K562 (cell line): ENCODE measurements around the gene HRAS. TPM values are rescaled to one million over a fixed set of nuclear protein-coding genes. Genes with fewer than 3 reads are reported as not detected.

Experiments
- ATAC-seq: fragments of 200-7000 bp; cut with Tn5 transposase; 3 replicates; pipeline ENCODE4 v1.9.1; 2020; ENCODE audit warnings: moderate library complexity
- BruUV-seq: library from RNA; stranded (reverse); fragments of 400-500 nt; replicated peaks from 2 replicates; lab custom pipeline; 2021; lab: Mats Ljungman, UMichigan
- CTCF ChIA-PET: fragments of 300-600 bp; formaldehyde crosslinking; extraction: SDS; loops from one replicate; lab custom pipeline; 2021; ENCODE audit warnings: low intra/inter-chr PET ratio; lab: Yijun Ruan, JAX
- POLR2A ChIA-PET: fragments of 300-600, 350-650 bp; sonication (Branson Sonifier 250); formaldehyde crosslinking; extraction: SDS; loops from one replicate; lab custom pipeline; 2021; ENCODE audit warnings: antibody characterized with exemption, inconsistent platforms; lab: Yijun Ruan, JAX
- DNase-seq, 4 experiments: peaks; one replicate each; pipeline versions ENCODE4 v3.0.0 to v3.0.0-alpha.2; 2011 to 2018; ENCODE audit warnings: low spot score in 3 of 4, mixed read lengths in 3 of 4; ENCODE audit errors: extremely low read depth in 1 of 4
- FAIRE-seq: peaks from 2 replicates; lab custom pipeline; 2011; peaks lifted over from hg19 to GRCh38; lab: Jason Lieb, UNC
- H2AFZ ChIP-seq: 2 replicates; pipeline ENCODE4 v1.6.0; 2011; ENCODE audit warnings: low read depth, low read length, control low read depth, inconsistent platforms
- H3K27ac ChIP-seq: fragments of 200-600 bp; 3 replicates; pipeline ENCODE4 v1.8.0; 2011; ENCODE audit warnings: low read depth, mild to moderate bottlenecking, control low read depth, inconsistent platforms, low read length, moderate library complexity, mixed read lengths; ENCODE audit errors: extremely low read depth
- H3K27me3 ChIP-seq, 2 experiments: fragments of 300-600 bp in 1 of 2; 2 replicates in 1 of 2; 3 replicates in 1 of 2; pipeline versions ENCODE4 v1.6.0 to v1.8.0; 2011; ENCODE audit warnings: inconsistent platforms in 2 of 2, low read length in 2 of 2, mild to moderate bottlenecking in 1 of 2, mixed read lengths in 1 of 2, moderate library complexity in 1 of 2; ENCODE audit not compliant: control insufficient read depth in 2 of 2, insufficient read depth in 2 of 2
- H3K36me3 ChIP-seq: fragments of 300-600 bp; 3 replicates; pipeline ENCODE4 v1.8.0; 2011; ENCODE audit warnings: mild to moderate bottlenecking, low read length, inconsistent platforms; ENCODE audit not compliant: control insufficient read depth, insufficient read depth
- H3K4me1 ChIP-seq, 2 experiments: fragments of 200-600 bp in 1 of 2; replicated peaks in 1 of 2; 2 replicates in 1 of 2; 3 replicates in 1 of 2; pipeline versions ENCODE4 v1.5.1 to v1.8.0; 2011; ENCODE audit warnings: inconsistent platforms in 2 of 2, low read length in 2 of 2, mild to moderate bottlenecking in 1 of 2, mixed read lengths in 1 of 2, moderate library complexity in 1 of 2; ENCODE audit not compliant: control insufficient read depth in 2 of 2, insufficient read depth in 2 of 2
- H3K4me2 ChIP-seq: 2 replicates; pipeline ENCODE4 v1.6.1; 2011; ENCODE audit warnings: low read length, control low read depth, inconsistent platforms, mixed read lengths; ENCODE audit not compliant: insufficient read depth
- H3K4me3 ChIP-seq: fragments of 200-600 bp; sonication (generic), shearing (Covaris generic); 2 replicates; pipeline ENCODE4 v1.5.1; 2016; ENCODE audit warnings: control low read depth, inconsistent platforms
- H3K79me2 ChIP-seq: fragments of 200-600 bp; 3 replicates; pipeline ENCODE4 v1.8.0; 2011; ENCODE audit warnings: low read length, inconsistent platforms; ENCODE audit not compliant: control insufficient read depth, insufficient read depth
- H3K9ac ChIP-seq, 2 experiments: 2 replicates each; pipeline versions ENCODE4 v1.6.0 to v1.6.1; 2011; ENCODE audit warnings: low read depth in 2 of 2, low read length in 2 of 2, control low read depth in 1 of 2, inconsistent platforms in 1 of 2, mild to moderate bottlenecking in 1 of 2, mixed read lengths in 1 of 2; ENCODE audit not compliant: insufficient read depth in 1 of 2
- H3K9me1 ChIP-seq: one replicate; pipeline ENCODE4 v1.6.0; 2011; ENCODE audit warnings: inconsistent platforms, mild to moderate bottlenecking, low read length, moderate library complexity; ENCODE audit not compliant: control insufficient read depth, insufficient read depth
- H3K9me3 ChIP-seq: replicated peaks from 2 replicates; pipeline ENCODE4 v1.5.1; 2011; ENCODE audit warnings: low read depth, low read length, inconsistent platforms; ENCODE audit not compliant: control insufficient read depth, insufficient read depth
- H4K20me1 ChIP-seq: replicated peaks from 2 replicates; pipeline ENCODE4 v1.6.1; 2011; ENCODE audit warnings: low read length, inconsistent platforms, mixed read lengths; ENCODE audit not compliant: control insufficient read depth, insufficient read depth
- CTCF ChIP-seq, 3 experiments: IDR thresholded peaks in 2 of 3; conservative IDR thresholded peaks in 1 of 3; 2 replicates each; pipeline ENCODE4 v1.5.1; 2011 to 2012; ENCODE audit warnings: low read length in 3 of 3, mild to moderate bottlenecking in 3 of 3, control low read depth in 2 of 3, improper control_type of control experiment in 1 of 3, inconsistent platforms in 1 of 3, low read depth in 1 of 3, mixed read lengths in 1 of 3, moderate library complexity in 1 of 3; ENCODE audit not compliant: insufficient read depth in 2 of 3
- E2F4 ChIP-seq: sonication (generic); formaldehyde crosslinking; IDR thresholded peaks from 2 replicates; pipeline ENCODE4 v1.8.0; 2022; ENCODE audit warnings: mild to moderate bottlenecking, low read depth, missing genetic modification reagents
- KAT7 ChIP-seq: sonication (generic); formaldehyde crosslinking; IDR thresholded peaks from 2 replicates; pipeline ENCODE4 v1.8.0; 2022; ENCODE audit warnings: missing genetic modification reagents, mild to moderate bottlenecking, borderline replicate concordance
- PHF8 ChIP-seq: fragments of 200-600 bp; sonication (generic); IDR thresholded peaks from 2 replicates; pipeline ENCODE4 v1.6.1; 2012; ENCODE audit warnings: mixed run types, mild to moderate bottlenecking, inconsistent platforms, low read length, moderate library complexity, borderline replicate concordance
- RFX7 ChIP-seq: fragments of 250-450 bp; sonication (Bioruptor Pico); IDR thresholded peaks from 2 replicates; pipeline ENCODE4 v1.5.1; 2021; ENCODE audit warnings: mild to moderate bottlenecking
- SIN3A ChIP-seq, 2 experiments: fragments of 150-350 bp in 1 of 2; IDR thresholded peaks; 2 replicates each; pipeline ENCODE4 v1.6.1; 2011 to 2016; ENCODE audit warnings: borderline replicate concordance in 2 of 2, low read depth in 2 of 2, low read length in 2 of 2, mild to moderate bottlenecking in 2 of 2, moderate library complexity in 2 of 2; ENCODE audit not compliant: control insufficient read depth in 1 of 2
- STAT5A ChIP-seq: IDR thresholded peaks from 2 replicates; pipeline ENCODE4 v1.6.1; 2012; ENCODE audit warnings: low read length, inconsistent platforms, borderline replicate concordance
- ZBTB11 ChIP-seq, 3 experiments: fragments of 200-800 bp in 1 of 3; fragments of 250-450 bp in 1 of 3; fragments of 450-650 bp in 1 of 3; sonication (Bioruptor Pico) in 1 of 3; sonication (Bioruptor generic) in 1 of 3; formaldehyde crosslinking in 1 of 3; IDR thresholded peaks; 2 replicates each; pipeline versions ENCODE4 v1.6.1 to v1.8.0; 2016 to 2022; ENCODE audit warnings: mild to moderate bottlenecking in 2 of 3, missing genetic modification characterization in 2 of 3, missing compliant biosample characterization in 1 of 3, moderate library complexity in 1 of 3
- ZKSCAN3 ChIP-seq: fragments of 250-450 bp; sonication (Bioruptor Pico); IDR thresholded peaks from 2 replicates; pipeline ENCODE4 v1.4.0; 2020
- ZNF583 ChIP-seq: fragments of 250-450 bp; sonication (Bioruptor Pico); IDR thresholded peaks from 2 replicates; pipeline ENCODE4 v1.4.0; 2020
- ZNF695 ChIP-seq: fragments of 450-650 bp; formaldehyde crosslinking; IDR thresholded peaks from 2 replicates; pipeline ENCODE4 v1.4.0; 2020; ENCODE audit warnings: mild to moderate bottlenecking, moderate library complexity
- WGBS: fragments of 100-300 bp; shearing (Covaris generic); methylation state at CpG from one replicate; pipeline ENCODE4 v1.1.6; 2016; ENCODE audit warnings: low coverage, mixed read lengths; ENCODE audit not compliant: insufficient coverage; ENCODE audit errors: missing lambda C conversion rate; 5-methylcytosine and 5-hydroxymethylcytosine counted together
- in situ Hi-C: fragments of 300-500 bp; cut with MboI; formaldehyde crosslinking; loops from 4 replicates; pipeline ENCODE4 v1.15.0; 2018; ENCODE audit warnings: inconsistent platforms, mixed read lengths
- intact Hi-C: fragments of 100-400 bp; cut with micrococcal nuclease; formaldehyde crosslinking; loops from 2 replicates; pipeline ENCODE4 v1.14.2; 2022
- polyA plus RNA-seq, 8 experiments: library from polyadenylated mRNA; depleted of rRNA in 4 of 8; stranded (reverse) in 5 of 8; unstranded in 3 of 8; fragments of >200 nt; fragmentation: Nextera tagmentation in 2 of 8; fragmentation: Illumina TruSeq in 1 of 8; extraction: Ambion mirVana in 2 of 8; extraction: Trizol in 1 of 8; gene quantifications; 2 replicates each; pipeline versions ENCODE4 v1.2.1 to v1.2.3, GENCODE V29; 2011 to 2014; ENCODE audit warnings: inconsistent platforms in 1 of 8, missing spikeins in 1 of 8
- total RNA-seq, 7 experiments: library from RNA; depleted of rRNA in 6 of 7; stranded (reverse); fragments of >200 nt in 6 of 7; fragmentation: Illumina TruSeq in 2 of 7; extraction: Trizol in 2 of 7; gene quantifications; 2 replicates each; pipeline versions ENCODE4 v1.2.1 to v1.2.3, GENCODE V29; 2011 to 2021; ENCODE audit warnings: low replicate concordance in 1 of 7

HRAS gene
- total and polyA plus RNA-seq, 9 of the 15 experiments (the other 6 are each of a cell fraction or from before 2014, with no cell fraction given) = 2.8 to 73.5 (median 29.6) TPM

GRCh38 chr11:536841-537621 is 1.7 kb upstream of the HRAS start, which contains the start of gene LRRC56 (continued):
- 0 out of 6 replicates have a peak, but pooled peaks of 1 of the 3 experiments have one; percentile 4 for TF ChIP-seq CTCF (IDR thresholded peaks at IDR 0.05 in 2 of 3, conservative IDR thresholded peaks at IDR 0.05 in 1 of 3; ENCODE audit: insufficient read depth in 2 of 3, low read depth in 1 of 3, low read length in 3 of 3)
- TF ChIP-seq, all 486 proteins: peak for 90

- DNase-seq = no peak
- Histone ChIP-seq H3K27ac (peak overlapping the region; percentile 72; the same call in 1 of the 3 replicates), H3K79me2 (peaks cover 17% of the 10 kb centered on the region), H2AFZ (no peak overlapping the region), H3K4me1 (peaks cover 22 to 78% of the 10 kb centered on the region in 2 experiments), H3K9me3 (no peaks in the 10 kb centered on the region), H4K20me1 (0 out of 2 replicates have a peak, but pooled peaks cover 4% of the 10 kb centered on the region), H3K36me3 (peaks cover 33% of the 10 kb centered on the region; the same call in 1 of the 3 replicates), H3K4me2 (peak overlapping the region; percentile 78; the same call in 1 of the 2 replicates), H3K9ac (peak overlapping the region; percentile 78 to 95; a peak in 3 of 4 replicates), H3K9me1 (peaks cover 3% of the 10 kb centered on the region), H3K4me3 (peak overlapping the region; percentile 78), H3K27me3 (no peaks in the 10 kb centered on the region)
- in situ Hi-C loops (no loop called here), intact Hi-C loops (no loop called here)
- CTCF ChIA-PET = interaction anchor here (0.6 kb wide), 1 partner anchor 33 kb away, joined by 5 read pairs; no protein-coding TSS in a partner anchor
- WGBS = under 1% methylated on average over 18 of the region's 56 CpGs
- no TSS peak for BruUV-seq
- POLR2A ChIA-PET = interaction anchor here (0.5 to 1.0 kb wide), 3 partner anchors 26 to 274 kb away, joined by 3 to 5 read pairs (median 4); no protein-coding TSS in a partner anchor
- no peak for FAIRE-seq
- no peak; the same call in 2 of the 3 replicates for ATAC-seq
- 0 out of 6 replicates have a peak, but pooled peaks of 1 of the 3 experiments have one; percentile 4 for TF ChIP-seq ZBTB11 (CRISPR knock-in tag; IDR thresholded peaks at IDR 0.05)
- no peak for TF ChIP-seq E2F4 (CRISPR knock-in tag)
- no peak for TF ChIP-seq RFX7 (CRISPR knock-in tag)
- no peak for TF ChIP-seq ZKSCAN3
- TF ChIP-seq ZNF583 (CRISPR knock-in tag) = no peak
- peak in 1 of 2 experiments; percentile 31; a peak in 1 of 4 replicates for TF ChIP-seq SIN3A (IDR thresholded peaks at IDR 0.05; ENCODE audit: borderline replicate concordance in 2 of 2, control insufficient read depth in 1 of 2, low read depth in 2 of 2, low read length in 2 of 2)
- TF ChIP-seq ZNF695 = no peak
- 0 out of 2 replicates have a peak, but pooled peaks have one; percentile 35 for TF ChIP-seq KAT7
- TF ChIP-seq PHF8 = 0 out of 2 replicates have a peak, but pooled peaks have one; percentile 17
- no peak for TF ChIP-seq STAT5A
Observed at GRCh38 chr11:535210-535518, 212 bp downstream of the HRAS start.
